MM.1S (cell line): ENCODE results near the gene CYFIP1.

ENCODE experiments used
- DNase-seq: peaks from one replicate; pipeline ENCODE4 v3.0.0-alpha.2; 2015
- H2AFZ ChIP-seq: fragments of 300-600 bp; sonication (generic); 2 replicates; pipeline ENCODE4 v1.6.0; 2016; ENCODE audit warnings: antibody characterized with exemption, low read length
- H3F3A ChIP-seq: fragments of 300-600 bp; sonication (generic); 2 replicates; pipeline ENCODE4 v1.6.1; 2016; ENCODE audit warnings: mild to moderate bottlenecking, antibody characterized with exemption, low read length, moderate library complexity, mixed read lengths; ENCODE audit not compliant: insufficient read depth
- H3K27ac ChIP-seq: fragments of 300-600 bp; sonication (generic); 2 replicates; pipeline ENCODE4 v1.5.1; 2016; ENCODE audit warnings: mild to moderate bottlenecking, low read length
- H3K27me3 ChIP-seq: fragments of 300-600 bp; sonication (generic); replicated peaks from 2 replicates; pipeline ENCODE4 v1.6.0; 2016; ENCODE audit warnings: low read length; ENCODE audit not compliant: insufficient read depth
- H3K36me3 ChIP-seq: fragments of 300-600 bp; sonication (generic); replicated peaks from 2 replicates; pipeline ENCODE4 v1.6.1; 2016; ENCODE audit warnings: mild to moderate bottlenecking, low read length, mixed read lengths; ENCODE audit not compliant: insufficient read depth
- H3K4me1 ChIP-seq: fragments of 300-600 bp; sonication (generic); 2 replicates; pipeline ENCODE4 v1.6.1; 2016; ENCODE audit warnings: low read length, mixed read lengths
- H3K4me2 ChIP-seq: fragments of 300-600 bp; sonication (generic); 2 replicates; pipeline ENCODE4 v1.6.0; 2016; ENCODE audit warnings: low read depth, low read length
- H3K4me3 ChIP-seq: fragments of 300-600 bp; sonication (generic); 2 replicates; pipeline ENCODE4 v1.5.1; 2016; ENCODE audit warnings: low read length, mixed read lengths
- H3K79me2 ChIP-seq: fragments of 300-600 bp; sonication (generic); 2 replicates; pipeline ENCODE4 v1.6.1; 2016; ENCODE audit warnings: mixed run types, low read length, mixed read lengths
- H3K9ac ChIP-seq: fragments of 300-600 bp; sonication (generic); 2 replicates; pipeline ENCODE4 v1.6.1; 2016; ENCODE audit warnings: low read length, mixed read lengths
- H3K9me2 ChIP-seq: fragments of 300-600 bp; sonication (generic); replicated peaks from 2 replicates; pipeline ENCODE4 v1.6.1; 2016; ENCODE audit warnings: mild to moderate bottlenecking, low read length, mixed read lengths; ENCODE audit not compliant: insufficient read depth
- H3K9me3 ChIP-seq: fragments of 300-600 bp; sonication (generic); replicated peaks from 2 replicates; pipeline ENCODE4 v1.6.1; 2016; ENCODE audit warnings: mild to moderate bottlenecking, low read length, mixed read lengths; ENCODE audit not compliant: insufficient read depth
- H4K20me1 ChIP-seq: fragments of 300-600 bp; sonication (generic); 2 replicates; pipeline ENCODE4 v1.6.1; 2016; ENCODE audit warnings: mild to moderate bottlenecking, low read length, moderate library complexity, mixed read lengths; ENCODE audit not compliant: insufficient read depth
- EZH2 ChIP-seq: fragments of 300-600 bp; sonication (generic); optimal IDR thresholded peaks from 2 replicates; pipeline ENCODE3; 2017; ENCODE audit warnings: low read depth, mild to moderate bottlenecking, antibody characterized with exemption, low read length, mixed read lengths
- EZH2phosphoT487 ChIP-seq: fragments of 300-600 bp; sonication (generic); IDR thresholded peaks from 2 replicates; pipeline ENCODE4 v1.6.1; 2018; ENCODE audit warnings: antibody characterized with exemption, low read length
- TF ChIP-seq, protein P1 (sequence below): fragments of 300-600 bp; sonication (generic); IDR thresholded peaks from 2 replicates; pipeline ENCODE4 v1.5.1; 2016; ENCODE audit warnings: antibody characterized with exemption, low read length, mixed read lengths

Gene CYFIP1

GRCh38 chr15:22944651-22945050 is 35.5 kb downstream of the CYFIP1 start:
- H2AFZ ChIP-seq: no peak overlapping the region
- no peaks in the 10 kb centered on the region for H3K9me3 ChIP-seq
- TF ChIP-seq EZH2: no peak
- TF ChIP-seq, protein P1, sequence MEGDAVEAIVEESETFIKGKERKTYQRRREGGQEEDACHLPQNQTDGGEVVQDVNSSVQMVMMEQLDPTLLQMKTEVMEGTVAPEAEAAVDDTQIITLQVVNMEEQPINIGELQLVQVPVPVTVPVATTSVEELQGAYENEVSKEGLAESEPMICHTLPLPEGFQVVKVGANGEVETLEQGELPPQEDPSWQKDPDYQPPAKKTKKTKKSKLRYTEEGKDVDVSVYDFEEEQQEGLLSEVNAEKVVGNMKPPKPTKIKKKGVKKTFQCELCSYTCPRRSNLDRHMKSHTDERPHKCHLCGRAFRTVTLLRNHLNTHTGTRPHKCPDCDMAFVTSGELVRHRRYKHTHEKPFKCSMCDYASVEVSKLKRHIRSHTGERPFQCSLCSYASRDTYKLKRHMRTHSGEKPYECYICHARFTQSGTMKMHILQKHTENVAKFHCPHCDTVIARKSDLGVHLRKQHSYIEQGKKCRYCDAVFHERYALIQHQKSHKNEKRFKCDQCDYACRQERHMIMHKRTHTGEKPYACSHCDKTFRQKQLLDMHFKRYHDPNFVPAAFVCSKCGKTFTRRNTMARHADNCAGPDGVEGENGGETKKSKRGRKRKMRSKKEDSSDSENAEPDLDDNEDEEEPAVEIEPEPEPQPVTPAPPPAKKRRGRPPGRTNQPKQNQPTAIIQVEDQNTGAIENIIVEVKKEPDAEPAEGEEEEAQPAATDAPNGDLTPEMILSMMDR: no peak
- no peaks in the 10 kb centered on the region for H3K9me2 ChIP-seq
- no peaks in the 10 kb centered on the region for H4K20me1 ChIP-seq
- no peaks in the 10 kb centered on the region for H3K4me1 ChIP-seq
- H3K4me3 ChIP-seq: no peak overlapping the region
- H3K9ac ChIP-seq: no peak overlapping the region
- H3K36me3 ChIP-seq: no peaks in the 10 kb centered on the region
- no peak overlapping the region for H3K27ac ChIP-seq
- H3K79me2 ChIP-seq: peaks cover 21% of the 10 kb centered on the region
- H3F3A ChIP-seq: no peaks in the 10 kb centered on the region
- DNase-seq: no peak
- no peak overlapping the region for H3K4me2 ChIP-seq
- no peaks in the 10 kb centered on the region for H3K27me3 ChIP-seq

- Histone ChIP-seq H3F3A (no peaks in the 10 kb centered on the region), H3K9ac (no peak overlapping the region), H3K4me1 (no peaks in the 10 kb centered on the region), H3K9me2 (no peaks in the 10 kb centered on the region), H3K27me3 (no peaks in the 10 kb centered on the region), H3K36me3 (no peaks in the 10 kb centered on the region), H3K27ac (no peak overlapping the region), H4K20me1 (no peaks in the 10 kb centered on the region), H3K79me2 (peaks cover 7% of the 10 kb centered on the region), H3K4me3 (no peak overlapping the region), H3K4me2 (no peak overlapping the region), H3K9me3 (no peaks in the 10 kb centered on the region), H2AFZ (no peak overlapping the region)
- TF ChIP-seq, protein P1: no peak
- no peak for TF ChIP-seq EZH2phosphoT487
- DNase-seq: no peak
Observed at GRCh38 chr15:22942877-22943276, 37.3 kb downstream of the CYFIP1 start.

DNA sequence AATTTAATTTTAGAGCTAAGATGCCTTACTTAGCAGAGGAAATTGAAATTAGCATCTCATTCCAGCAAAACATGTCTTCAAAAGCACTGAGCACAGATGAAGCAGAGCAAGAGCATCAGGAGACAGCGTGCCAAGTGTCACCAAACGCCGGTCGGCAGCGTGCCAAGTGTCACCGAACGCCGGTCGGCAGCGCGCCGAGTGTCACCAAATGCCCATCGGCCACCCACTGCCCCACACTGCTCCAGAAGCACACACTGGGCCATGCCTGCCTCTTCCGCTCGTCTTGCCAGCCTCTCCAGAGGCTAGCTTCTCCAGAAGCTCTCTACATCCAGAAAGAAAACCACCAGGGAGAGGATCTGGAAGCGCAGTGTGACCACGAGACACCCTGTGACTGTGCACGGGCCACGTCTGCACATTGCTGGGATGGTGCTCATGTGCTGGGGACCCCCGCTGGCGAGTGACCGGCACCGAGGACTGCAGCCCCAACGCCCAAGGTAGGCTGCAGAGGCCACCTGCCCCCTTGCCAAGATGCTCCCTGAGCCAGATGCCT is 37.8 kb downstream of the CYFIP1 start:
- no peak overlapping the region for H2AFZ ChIP-seq
- no peak overlapping the region for H3K4me2 ChIP-seq

More for the DNA sequence above, 37.8 kb downstream of the CYFIP1 start:
- Histone ChIP-seq H3K9ac (no peak overlapping the region), H3K9me2 (no peaks in the 10 kb centered on the region), H3K4me1 (no peaks in the 10 kb centered on the region), H3K79me2 (peaks cover 2% of the 10 kb centered on the region; the same call in 1 of the 2 replicates), H3K4me3 (no peak overlapping the region), H3F3A (no peaks in the 10 kb centered on the region), H4K20me1 (no peaks in the 10 kb centered on the region), H3K36me3 (no peaks in the 10 kb centered on the region), H3K27ac (no peak overlapping the region), H3K9me3 (no peaks in the 10 kb centered on the region), H3K27me3 (no peaks in the 10 kb centered on the region)
- no peak for TF ChIP-seq EZH2phosphoT487
- TF ChIP-seq EZH2: no peak
- TF ChIP-seq, protein P1: no peak
- no peak for DNase-seq
